HG02610 (cell line): ENCODE measurements around the gene SLC29A1.
"Not testable (repeated sequence)": the region's sequence is repeated elsewhere in the genome, so short reads cannot be mapped to it uniquely, and the experiment has no call there.

Experiments
- ATAC-seq: cut with Tn5 transposase; IDR thresholded peaks from one replicate; pipeline ENCODE4 v1.9.1; 2021; ENCODE audit warnings: mild to moderate bottlenecking, moderate library complexity; ENCODE audit not compliant: unreplicated experiment

SLC29A1 gene

DNA sequence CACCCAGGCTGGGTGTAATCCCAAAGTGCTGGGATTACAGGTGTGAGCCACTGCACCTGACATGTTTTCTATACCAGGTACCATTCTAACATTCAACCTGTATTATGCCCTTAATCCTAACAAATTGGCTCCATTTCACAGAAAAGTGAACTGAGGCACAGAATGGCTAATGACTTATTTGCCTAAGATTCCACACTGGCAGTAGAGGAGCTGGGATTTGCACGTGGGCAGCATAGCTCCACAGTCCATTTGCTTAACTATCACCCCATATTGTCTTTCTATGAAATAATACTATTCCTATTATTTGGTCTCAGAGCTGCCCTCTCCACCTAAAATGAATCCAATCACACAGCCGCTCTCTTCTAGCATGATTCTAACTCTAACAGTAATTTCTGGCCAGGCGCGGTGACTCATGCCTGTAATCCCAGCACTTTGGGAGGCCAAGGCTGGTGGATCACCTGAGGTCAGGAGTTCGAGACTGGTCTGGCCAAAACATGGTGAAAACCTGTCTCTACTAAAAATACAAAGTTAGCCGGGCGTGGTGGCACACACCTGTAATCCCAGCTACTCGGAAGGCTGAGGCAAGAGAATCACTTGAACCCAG is 30.0 kb upstream of the SLC29A1 start:
- ATAC-seq = no peak

DNA sequence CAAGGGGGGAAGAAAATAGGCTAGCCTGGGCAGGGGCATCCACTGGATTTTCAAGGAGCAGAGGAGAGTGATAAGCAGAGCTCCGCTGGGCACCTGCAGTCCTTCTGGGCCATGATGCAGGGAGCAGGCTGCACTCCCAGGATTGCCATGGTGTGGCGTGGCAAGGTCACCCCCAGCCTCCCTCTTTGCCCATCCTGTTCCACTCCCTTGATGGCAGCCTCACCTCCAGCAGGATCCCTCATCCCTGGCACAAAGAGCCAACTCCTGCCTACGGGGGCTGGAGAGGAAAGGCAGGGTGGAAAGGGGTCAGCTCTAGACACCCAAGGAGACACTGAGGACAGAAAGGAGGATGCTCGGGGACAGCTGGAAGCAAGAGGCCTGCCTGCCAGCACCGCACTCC is 29.1 kb upstream of the SLC29A1 start:
- ATAC-seq = no peak

DNA sequence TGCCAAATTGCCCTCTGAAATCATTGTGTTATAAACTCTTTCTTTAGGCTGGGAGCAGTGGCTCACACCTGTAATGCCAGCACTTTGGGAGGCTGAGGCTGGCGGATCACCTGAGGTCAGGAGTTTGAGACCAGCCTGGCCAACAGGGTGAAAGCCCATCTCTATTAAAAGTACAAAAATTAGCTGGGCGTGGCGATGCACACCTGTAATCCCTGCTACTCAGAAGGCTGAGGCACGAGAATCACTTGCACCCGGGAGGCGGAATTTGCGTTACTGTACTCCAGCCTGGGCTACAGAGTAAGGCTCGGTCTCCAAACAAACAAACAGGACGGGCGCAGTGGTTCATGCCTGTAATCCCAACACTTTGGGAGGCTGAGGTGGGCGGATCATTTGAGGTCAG is 27.0 kb upstream of the SLC29A1 start:
- not testable (repeated sequence) for ATAC-seq

DNA sequence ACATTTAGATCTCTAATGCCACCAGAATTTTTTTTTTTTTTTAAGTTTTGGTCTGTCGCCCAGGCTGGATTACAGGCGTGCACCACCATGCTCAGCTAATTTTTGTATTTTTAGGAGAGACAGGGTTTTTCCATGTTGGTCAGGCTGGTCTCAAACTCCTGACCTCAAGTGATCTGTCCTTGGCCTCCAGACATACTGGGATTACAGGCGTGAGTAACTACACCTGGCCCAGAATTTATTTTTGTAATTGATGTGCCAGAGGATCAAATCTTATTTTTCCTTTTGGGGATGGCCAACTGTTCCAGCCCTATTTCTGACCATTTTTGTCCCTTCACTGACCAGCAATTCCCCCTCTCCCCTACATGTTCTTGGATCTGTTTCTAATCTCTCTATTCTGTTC is 24.7 kb upstream of the SLC29A1 start:
- ATAC-seq = no peak

DNA sequence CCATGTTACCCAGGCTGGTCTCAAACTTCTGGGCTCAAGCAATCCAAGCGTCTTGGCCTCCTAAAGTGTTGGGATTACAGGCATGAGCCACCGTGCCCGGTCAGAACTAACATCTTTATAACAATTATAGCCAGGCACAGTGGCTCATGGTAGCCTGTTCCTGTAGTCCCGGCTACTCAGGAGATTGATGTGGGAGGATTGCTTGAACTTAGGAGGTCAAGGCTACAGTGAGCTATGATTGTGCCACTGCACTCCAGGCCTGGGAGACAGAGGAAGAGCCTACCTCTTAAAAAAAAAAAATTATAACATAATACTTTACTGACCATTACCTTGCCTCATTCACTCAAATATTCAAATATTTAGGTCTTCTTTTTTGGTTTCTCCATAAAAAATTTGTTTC is 23.5 kb upstream of the SLC29A1 start:
- ATAC-seq = no peak

DNA sequence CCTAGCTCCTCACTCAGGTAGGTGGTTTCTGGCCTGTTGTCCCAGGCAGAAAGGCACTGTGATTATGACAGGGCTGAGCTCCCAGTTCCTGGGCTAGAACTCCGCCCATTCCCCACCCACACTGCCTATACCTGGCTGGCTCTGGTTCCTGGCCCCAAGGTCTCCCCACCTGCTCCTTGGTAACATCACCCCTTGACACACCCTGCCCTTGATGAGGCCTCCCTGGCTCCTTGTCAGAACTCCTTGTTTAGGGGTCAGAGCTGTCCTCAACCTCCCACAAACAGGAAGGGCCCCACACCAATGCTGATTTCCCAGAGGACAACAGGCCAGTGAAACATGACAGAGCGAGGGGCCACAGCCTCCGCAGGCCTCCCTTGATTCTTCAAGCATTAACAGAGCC is 22.2 kb upstream of the SLC29A1 start:
- ATAC-seq = no peak

DNA sequence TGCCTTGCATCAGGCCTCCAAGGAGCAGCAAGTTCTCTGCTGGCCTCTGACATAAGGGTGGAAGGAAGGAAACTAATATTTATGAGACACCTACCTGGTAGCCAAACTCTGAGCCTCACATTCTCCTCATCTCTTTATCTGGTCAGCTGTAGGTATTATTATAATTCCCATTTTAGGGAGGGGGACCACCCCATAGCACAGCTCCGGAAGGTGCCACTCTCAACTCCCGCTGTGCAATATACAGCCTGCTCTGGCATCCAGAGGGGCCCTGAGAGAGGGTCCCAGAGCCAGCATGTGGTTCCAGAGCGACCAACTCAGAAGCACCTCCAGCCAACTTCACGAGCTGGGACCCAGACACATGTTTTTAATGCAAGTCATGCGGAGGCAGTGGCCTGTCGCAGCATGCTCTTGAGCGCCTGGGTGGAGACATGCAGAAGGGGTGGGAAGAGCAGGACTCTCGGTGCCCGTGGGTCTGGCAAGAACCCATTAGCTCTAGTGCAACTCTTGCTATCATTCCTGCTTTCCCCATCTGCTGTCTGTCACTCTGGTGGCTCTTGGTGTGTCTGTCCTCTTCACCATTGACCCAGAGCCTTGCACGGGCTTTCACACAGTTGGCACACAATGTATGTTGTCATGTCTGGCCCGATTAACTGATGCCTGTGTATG is 21.6 kb upstream of the SLC29A1 start:
- ATAC-seq = no peak

DNA sequence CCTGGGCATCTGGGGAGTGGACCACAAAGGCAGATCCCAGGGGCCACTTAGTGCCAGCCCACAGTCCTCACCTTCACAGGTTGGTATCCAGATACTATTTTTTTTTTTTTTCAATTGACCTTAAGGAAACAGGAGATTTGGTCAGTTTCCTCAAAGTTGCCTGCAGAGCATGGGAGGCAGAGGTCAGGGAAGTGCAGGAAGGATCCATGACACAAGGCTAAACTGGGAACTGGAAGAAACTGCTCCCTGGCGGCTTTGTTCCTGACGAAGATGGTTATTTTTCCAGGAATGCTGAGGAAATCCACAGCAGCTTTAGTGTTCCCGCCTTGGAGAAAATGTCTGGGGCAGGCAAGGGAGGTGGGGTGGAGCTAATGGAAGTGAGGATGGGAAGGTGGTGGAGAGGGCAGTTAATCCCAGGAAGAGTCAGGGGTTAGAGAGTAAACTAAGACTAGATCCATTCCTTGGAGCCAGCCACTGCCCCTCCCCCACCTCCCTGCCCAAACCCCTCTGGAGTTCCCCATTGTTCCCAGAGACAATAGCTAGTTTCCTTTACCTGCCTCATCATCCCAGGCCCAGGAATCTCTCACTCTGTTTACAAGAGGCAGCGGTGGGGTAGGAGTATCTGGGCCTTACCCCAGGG is 20.9 kb upstream of the SLC29A1 start:
- no peak for ATAC-seq

DNA sequence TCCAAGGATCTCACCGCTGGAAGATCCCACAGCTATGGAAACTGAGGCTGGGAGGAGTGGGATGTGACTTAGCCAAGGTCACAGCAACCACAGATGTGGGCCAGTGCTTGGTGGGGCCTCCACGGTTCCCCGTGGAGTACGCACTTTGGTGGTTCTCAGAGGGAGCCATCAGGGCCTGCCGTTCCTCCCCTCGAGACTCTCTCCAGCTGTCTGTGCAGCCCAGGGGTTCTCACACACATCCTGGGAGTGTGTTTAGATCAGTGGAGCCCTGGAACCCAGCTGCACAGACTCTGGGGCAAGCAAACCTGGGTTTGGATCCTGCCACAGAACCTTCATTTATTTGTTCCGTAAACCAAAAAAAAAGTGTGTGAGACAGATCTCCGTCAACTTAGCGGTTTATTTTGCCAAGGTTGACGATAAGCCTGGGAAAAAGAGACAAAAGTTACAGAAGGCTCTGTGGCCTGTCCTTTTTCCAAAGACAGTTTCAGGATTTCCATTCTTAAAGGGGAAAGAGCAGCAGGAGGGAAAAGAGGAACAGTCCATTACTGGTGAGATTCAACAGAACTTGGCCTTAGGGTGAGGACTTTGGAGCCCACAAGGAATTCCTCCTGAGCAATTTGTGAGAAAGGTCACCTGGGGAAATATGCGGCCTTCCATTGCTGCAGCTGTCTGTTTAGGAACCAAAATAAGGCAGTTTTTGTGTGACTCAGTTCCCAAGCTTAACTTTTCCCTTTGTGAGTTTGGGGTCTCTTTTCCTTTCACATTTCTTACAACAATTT is 20.2 kb upstream of the SLC29A1 start:
- ATAC-seq = no peak

DNA sequence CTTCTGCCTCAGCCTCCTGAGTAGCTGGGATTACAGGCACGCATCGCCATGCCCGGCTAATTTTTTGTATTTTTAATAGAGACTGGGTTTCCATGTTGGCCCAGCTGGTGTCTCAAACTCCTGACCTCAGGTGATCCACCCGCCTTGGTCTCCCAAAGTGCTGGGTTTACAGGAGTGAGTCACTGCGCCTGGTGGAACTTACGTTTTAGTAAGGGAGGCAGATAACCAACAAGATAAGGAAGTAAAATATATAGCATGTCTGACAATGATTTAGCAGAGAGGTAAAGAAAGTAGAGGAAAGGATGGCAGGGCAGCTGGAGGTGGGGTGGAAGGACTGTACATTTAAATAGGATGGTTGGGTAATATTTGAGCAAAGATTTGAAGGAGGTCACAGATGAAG is 19.4 kb upstream of the SLC29A1 start:
- no peak for ATAC-seq

DNA sequence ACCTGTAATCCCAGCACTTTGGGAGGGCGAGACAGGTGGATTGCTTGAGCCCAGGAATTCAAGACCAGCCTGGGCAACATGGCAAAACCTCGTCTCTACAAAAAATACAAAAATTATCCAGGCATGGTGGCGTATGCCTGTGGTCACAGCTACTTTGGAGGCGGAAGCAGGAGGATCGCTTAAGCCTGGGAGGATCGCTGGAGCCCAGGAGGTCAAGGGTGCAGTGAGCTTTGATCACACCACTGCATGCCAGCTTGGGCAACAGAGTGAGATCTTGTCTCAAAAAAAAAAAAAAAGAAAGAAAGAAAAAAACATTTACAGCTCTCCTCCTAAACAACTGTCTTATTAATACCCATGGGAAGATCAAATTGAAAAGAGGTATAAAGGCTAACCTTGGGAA is 15.4 kb upstream of the SLC29A1 start:
- no peak for ATAC-seq

DNA sequence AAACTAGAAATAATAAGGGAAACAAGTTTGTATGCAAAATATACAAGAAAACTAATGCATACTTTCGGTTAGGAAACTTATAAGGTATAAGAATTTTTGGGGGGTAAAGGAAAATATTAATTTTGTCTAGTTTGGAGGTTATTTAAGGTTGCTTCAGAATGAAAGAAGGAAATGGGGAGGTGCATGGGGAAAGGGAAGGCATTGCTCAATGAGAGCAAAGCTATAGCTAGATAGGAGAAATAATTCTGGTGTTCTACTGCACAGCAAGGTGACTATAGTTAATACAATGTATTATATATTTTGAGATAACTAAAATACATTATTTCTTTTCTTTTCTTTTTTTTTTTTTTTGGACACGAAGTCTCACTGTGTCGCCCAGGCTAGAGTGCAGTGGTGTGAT is 12.1 kb upstream of the SLC29A1 start:
- ATAC-seq = no peak

DNA sequence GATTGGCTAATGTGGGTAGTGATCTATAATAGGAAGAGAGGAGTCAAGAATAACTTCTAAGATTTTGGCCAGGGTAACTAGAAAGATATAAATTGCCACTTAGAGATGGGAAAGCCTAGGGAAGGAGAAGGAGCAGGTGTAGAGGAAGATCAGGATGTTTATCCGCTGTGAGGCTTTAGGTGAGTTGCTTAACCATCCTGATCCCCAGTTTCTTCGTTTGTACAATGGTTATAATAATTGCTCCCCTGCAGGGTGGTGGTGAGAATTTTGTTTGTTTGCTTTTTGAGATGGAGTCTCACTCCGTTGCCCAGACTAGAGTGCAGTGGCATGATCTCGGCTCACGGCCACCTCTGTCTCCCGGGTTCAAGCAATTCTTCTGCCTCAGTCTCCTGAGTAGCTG is 9.1 kb upstream of the SLC29A1 start:
- no peak for ATAC-seq

DNA sequence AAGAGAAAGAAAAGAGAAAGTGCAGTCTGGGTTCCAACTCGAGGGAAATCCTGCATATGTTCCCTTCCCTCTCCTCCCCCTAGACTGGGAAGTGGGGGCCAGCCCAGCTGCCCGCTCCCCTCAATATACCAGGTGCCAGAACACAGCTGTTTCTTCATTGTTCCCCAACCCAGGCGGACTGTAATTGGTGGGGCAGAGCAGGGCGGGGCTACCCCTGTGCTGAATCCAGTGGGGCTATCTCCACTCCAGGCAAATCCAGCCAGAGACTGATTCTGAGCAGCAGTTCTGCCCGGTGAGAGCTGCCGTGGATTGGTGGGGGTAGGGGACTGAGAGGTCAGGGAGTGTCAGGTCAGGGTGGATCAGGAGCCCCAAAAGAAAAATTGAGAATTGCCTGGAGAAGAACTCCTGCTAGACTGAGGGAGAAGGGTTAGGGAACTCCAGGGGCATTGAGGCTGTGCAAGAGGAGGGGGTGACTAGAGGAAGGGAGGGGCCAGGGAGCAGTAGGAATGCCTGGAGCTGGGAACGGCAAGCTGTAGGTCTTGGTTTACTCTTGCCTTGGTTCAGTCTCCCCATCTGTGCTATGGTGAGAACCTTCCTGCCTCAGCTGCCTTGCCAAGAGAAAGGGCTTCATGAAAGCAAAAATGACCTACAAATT is 6.6 kb upstream of the SLC29A1 start, which contains the start of gene MYMX:
Gene MYMX (plus strand): TSS at position 250 of the 655 bp plus-strand sequence. CDS start 546 bp downstream, outside the sequence.
- ATAC-seq = no peak

DNA sequence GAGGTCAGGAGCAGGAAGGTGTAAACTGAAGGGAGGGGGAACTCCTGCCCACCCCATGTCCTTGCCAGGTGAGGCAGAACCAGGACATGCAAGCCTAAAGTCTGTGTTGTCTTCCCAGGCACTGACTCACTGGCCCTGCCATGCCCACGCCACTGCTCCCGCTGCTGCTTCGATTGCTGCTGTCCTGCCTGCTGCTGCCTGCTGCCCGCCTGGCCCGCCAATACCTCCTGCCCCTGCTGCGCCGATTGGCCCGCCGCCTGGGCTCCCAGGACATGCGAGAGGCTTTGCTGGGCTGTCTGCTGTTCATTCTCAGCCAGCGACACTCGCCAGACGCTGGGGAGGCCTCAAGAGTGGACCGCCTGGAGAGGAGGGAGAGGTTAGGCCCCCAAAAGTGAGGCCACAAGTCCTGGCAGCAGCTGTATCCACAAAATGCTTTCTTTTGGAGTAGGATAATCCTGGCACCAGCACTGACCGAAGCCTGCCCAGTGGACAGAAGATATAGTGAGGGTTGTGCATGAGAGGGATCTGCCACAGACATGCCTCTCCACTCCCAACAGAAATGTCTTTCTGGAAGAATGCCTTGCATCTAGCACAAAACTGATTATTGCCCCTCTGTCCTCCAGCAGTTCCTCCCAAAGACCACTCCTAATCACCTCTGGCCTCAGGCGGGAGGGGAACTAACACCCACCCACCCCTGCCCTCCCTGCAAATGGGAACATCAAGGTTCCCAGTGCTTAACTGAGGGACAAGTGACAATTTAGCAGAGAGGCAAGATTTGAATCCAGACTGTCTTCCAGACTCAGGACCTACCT is 5.9 kb upstream of the SLC29A1 start:
- ATAC-seq = no peak

DNA sequence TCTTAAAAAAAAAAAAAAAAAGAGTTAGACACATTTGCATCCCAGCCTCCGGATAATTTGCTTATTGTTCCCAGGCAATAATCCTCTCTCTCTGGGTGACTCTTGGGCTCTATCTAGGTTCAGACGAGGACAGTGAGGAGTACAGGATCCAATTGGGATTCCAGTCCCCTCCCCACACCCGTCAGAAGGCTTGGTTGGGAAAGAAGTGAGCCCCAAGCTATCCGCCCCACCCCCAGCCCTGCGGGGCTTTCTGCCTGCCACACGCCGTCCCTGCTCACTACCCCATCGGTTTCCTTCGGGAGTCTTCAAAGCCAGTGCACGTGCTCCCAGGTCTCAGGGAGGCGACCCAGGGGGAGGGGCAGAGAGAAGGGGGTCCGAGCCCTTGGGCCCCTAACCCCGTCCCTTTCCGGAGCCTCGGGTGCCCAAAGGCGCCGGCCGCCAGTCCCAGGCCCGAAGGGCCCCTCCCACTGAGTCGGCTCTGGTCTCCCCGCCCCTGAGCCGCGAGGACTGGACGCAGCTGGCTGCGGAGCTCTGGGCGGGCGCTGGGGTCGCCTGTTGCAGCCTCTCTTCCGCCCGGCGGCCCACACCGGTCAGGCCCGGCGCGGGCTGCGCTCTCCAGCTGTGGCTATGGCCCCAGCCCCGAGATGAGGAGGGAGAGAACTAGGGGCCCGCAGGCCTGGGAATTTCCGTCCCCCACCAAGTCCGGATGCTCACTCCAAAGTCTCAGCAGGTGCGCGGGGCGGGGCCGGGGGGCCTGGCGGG is 4.2 kb upstream of the SLC29A1 start:
- ATAC-seq = peak; percentile 37

DNA sequence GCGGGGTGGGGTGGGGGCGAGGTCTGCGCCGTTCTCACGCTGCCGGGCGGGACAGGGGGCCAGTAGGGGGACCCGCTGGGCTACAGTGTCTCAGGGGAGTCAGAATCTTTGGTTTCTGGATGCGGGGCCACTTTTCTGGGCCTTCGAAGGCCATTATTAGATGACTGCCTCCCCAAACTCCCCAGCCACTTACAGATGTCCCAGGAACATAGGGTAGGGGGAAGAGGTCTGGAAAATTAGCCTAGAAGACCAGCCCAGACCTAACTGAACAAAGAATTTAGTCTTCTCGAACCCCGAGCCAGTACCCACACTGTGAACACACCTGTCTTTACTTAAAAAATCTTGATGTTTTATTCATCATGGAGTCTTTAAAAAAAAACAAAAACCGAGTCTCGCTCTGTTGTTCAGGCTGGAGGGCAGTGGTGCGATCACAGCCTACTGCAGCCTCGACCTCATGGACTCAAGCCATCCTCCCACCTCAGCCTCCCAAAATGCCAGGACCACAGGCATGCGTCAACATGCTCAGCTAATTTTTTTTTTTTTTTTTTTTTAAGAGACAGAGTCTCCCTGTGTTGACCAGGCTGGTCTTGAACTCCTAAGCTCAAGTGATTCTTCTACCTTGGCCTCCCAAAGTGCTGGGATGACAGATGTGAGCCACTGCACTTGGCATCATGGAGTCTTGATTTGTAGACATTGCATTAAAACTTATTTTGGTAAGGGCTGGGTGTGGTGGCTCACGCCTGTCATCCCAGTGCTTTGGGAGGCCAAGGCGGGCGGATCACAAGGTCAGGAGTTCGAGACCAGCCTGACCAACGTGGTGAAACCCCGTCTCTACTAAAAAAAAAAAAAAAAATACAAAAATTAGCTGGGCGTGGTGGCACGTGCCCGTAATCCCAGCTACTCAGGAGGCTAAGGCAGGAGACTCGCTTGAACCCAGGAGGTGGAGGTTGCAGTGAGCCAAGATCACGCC is 3.3 kb upstream of the SLC29A1 start:
- no peak for ATAC-seq

DNA sequence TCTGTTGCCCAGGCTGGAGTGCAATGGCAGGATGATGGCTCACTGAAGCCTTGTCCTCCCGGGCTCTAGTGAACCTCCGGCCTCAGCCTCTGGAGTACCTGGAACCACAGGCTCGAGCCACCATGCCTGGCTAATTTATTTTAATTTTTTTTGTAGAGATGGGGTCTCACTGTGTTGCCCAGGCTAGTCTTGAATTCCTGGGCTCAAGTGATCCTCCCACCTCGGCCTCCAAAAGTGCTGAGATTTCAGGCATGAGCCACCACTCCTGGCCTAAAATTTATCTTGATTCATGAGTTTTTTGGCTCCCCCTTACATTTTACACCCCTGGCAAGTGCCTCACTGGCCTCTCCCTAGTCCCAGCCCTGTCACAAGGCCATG is 2.5 kb upstream of the SLC29A1 start:
- no peak for ATAC-seq
